Activated B cell treated with CpG ODN at 0.5 μM for 24 hours (primary cell): Measurements from ENCODE around the gene ORAI2. TPM values are rescaled to one million over a fixed set of nuclear protein-coding genes. Genes with fewer than 3 reads are reported as not detected.
A peak's percentile ranks its signal among the peaks of the same experiment; 100 is the strongest.
"Not testable (repeated sequence)": the region's sequence is repeated elsewhere in the genome, so short reads cannot be mapped to it uniquely, and the experiment has no call there.

ENCODE experiments used
- ATAC-seq: fragments of 200-7000 bp; cut with Tn5 transposase; one replicate; pipeline ENCODE4 v1.10.0; 2021; ENCODE audit warnings: low read depth, mild to moderate bottlenecking, moderate library complexity
- CTCF ChIA-PET: fragments of 350-600 bp; sonication (Branson Sonifier 250); formaldehyde crosslinking; loops from one replicate; lab custom pipeline; 2021; ENCODE audit warnings: antibody characterized with exemption; lab: Charles Lee
- POLR2A ChIA-PET: fragments of 350-600 bp; sonication (Branson Sonifier 250); formaldehyde crosslinking; loops from one replicate; lab custom pipeline; 2021; ENCODE audit warnings: antibody characterized with exemption; lab: Charles Lee
- DNase-seq: peaks from one replicate; pipeline ENCODE4 v3.0.0; 2022
- H3K27ac Mint-ChIP-seq: one replicate; pipeline ENCODE4 v1.8.0; 2020; ENCODE audit warnings: mixed read lengths
- H3K27me3 Mint-ChIP-seq: one replicate; pipeline ENCODE4 v1.8.0; 2021; ENCODE audit warnings: mixed read lengths
- H3K36me3 Mint-ChIP-seq: one replicate; pipeline ENCODE4 v1.8.0; 2021; ENCODE audit warnings: low read depth, mixed read lengths
- H3K4me1 Mint-ChIP-seq: one replicate; pipeline ENCODE4 v1.8.0; 2021; ENCODE audit warnings: mixed read lengths
- H3K4me3 Mint-ChIP-seq: one replicate; pipeline ENCODE4 v1.8.0; 2020; ENCODE audit warnings: mild to moderate bottlenecking, mixed read lengths
- H3K9me3 Mint-ChIP-seq: one replicate; pipeline ENCODE4 v1.8.0; 2020; ENCODE audit warnings: mixed read lengths
- intact Hi-C: fragments of 100-400 bp; cut with micrococcal nuclease; formaldehyde crosslinking; loops from one replicate; pipeline ENCODE4 v1.15.1; 2024
- total RNA-seq: library from RNA; stranded (reverse); gene quantifications from 2 replicates; pipeline ENCODE4 v1.2.3, GENCODE V29; 2022

Gene ORAI2
- total RNA-seq, 1 donor from 2014 or later = 184 TPM

DNA sequence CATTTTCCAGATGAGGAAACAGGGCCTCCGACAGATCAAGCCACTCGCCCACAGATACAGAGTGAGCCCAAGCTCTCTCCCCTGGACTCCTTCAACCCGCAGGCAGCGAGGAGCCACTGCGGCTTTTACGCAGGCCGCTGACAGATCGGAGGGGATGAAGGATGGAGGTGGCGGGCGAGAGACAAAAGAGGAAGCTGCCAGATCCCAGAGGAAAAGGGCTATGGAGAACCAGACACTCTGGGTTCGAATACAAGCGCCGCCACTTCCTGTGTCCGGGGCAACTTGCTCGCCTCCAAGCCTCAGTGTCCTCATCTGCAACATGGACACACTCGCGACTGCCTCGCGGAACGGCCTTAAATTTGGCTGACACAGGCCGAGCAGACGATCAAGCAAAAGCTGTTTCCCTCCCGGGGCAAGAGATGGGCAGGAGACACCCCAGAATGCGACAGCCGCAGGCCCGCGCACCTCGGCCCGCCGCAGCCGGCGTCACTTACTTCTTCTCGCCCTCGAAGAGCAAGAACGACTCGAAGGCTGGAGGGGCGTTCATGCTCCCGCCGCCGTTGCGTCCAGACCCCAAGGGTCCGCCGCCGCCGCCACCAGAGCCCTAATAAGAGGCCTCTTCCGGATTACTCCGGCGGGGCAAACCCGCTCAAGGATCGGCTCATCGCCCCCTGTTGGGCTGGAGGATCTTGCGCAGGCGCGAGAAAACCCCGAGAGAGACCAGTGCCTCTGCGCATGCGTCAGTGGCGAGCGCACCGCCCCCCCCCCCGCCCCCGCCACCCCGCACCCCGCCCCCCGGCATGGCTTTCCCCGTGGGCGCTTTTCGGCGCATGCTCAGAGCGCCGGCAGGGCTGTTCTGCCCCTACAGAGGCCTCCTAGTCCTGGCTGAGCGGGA lies 45.2 kb downstream of the ORAI2 start, which contains the start of gene POLR2J:
Gene POLR2J (minus strand): TSS at position 609 of the 895 bp plus-strand sequence. CDS start 62 bp downstream, at position 547.
- H3K36me3 Mint-ChIP-seq, CTCF ChIA-PET, H3K4me1 Mint-ChIP-seq, H3K27me3 Mint-ChIP-seq, intact Hi-C loops, POLR2A ChIA-PET, H3K9me3 Mint-ChIP-seq: not testable (repeated sequence)
- DNase-seq (peak; percentile 74), ATAC-seq (peak; percentile 94)
- Mint-ChIP-seq H3K4me3 (peak within 1 kb of the TSS; percentile 90), H3K27ac (peak within 1 kb of the TSS; percentile 86)

GRCh38 chr7:102479209-102479584 lies 45.8 kb downstream of the ORAI2 start:
- H3K27ac Mint-ChIP-seq, DNase-seq, intact Hi-C loops, H3K4me3 Mint-ChIP-seq, H3K9me3 Mint-ChIP-seq, POLR2A ChIA-PET, H3K27me3 Mint-ChIP-seq, H3K4me1 Mint-ChIP-seq, CTCF ChIA-PET, H3K36me3 Mint-ChIP-seq: not testable (repeated sequence)
- peak; percentile 12 for ATAC-seq

GRCh38 chr7:102479982-102480637 lies 46.7 kb downstream of the ORAI2 start:
- POLR2A ChIA-PET, H3K9me3 Mint-ChIP-seq, ATAC-seq, H3K27ac Mint-ChIP-seq, H3K36me3 Mint-ChIP-seq, H3K4me1 Mint-ChIP-seq, H3K4me3 Mint-ChIP-seq, CTCF ChIA-PET, H3K27me3 Mint-ChIP-seq, intact Hi-C loops: not testable (repeated sequence)
- DNase-seq = peak; percentile 31

DNA sequence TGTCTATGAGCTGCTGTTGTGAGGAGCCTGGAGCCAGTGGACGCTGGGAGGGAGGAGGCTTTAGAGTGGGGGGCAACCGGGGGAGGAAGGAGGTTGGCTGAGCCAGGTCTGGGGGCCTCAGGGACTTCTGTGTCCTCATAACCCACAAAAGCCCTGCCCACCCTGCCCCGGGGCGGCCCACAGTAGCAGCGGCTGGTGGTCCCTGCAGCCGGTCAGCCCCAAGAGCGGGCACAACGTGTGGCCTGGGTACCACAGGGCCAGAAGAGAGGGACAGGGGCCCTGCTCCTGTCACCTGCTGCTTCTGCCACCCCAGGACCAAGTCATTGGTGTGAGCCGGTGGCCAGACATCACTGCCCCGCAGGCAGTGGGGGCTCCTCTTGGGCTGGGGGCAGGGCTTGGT lies 48.6 kb downstream of the ORAI2 start:
- intact Hi-C loops, POLR2A ChIA-PET, H3K36me3 Mint-ChIP-seq, DNase-seq, CTCF ChIA-PET, H3K9me3 Mint-ChIP-seq, ATAC-seq, H3K27me3 Mint-ChIP-seq, H3K4me3 Mint-ChIP-seq, H3K4me1 Mint-ChIP-seq, H3K27ac Mint-ChIP-seq: not testable (repeated sequence)

- H3K4me3 Mint-ChIP-seq, H3K27me3 Mint-ChIP-seq, CTCF ChIA-PET, H3K27ac Mint-ChIP-seq, ATAC-seq, H3K9me3 Mint-ChIP-seq, POLR2A ChIA-PET, intact Hi-C loops, H3K36me3 Mint-ChIP-seq, DNase-seq, H3K4me1 Mint-ChIP-seq: not testable (repeated sequence)
Observed at GRCh38 chr7:102484317-102484716, 50.9 kb downstream of the ORAI2 start.

GRCh38 chr7:102490529-102491075 lies 57.2 kb downstream of the ORAI2 start:
- ATAC-seq (peak; percentile 49), DNase-seq (peak; percentile 61)
- H3K27ac Mint-ChIP-seq, H3K4me1 Mint-ChIP-seq, CTCF ChIA-PET, H3K9me3 Mint-ChIP-seq, intact Hi-C loops, H3K4me3 Mint-ChIP-seq, H3K27me3 Mint-ChIP-seq, POLR2A ChIA-PET, H3K36me3 Mint-ChIP-seq: not testable (repeated sequence)

GRCh38 chr7:102493220-102493935 lies 60.0 kb downstream of the ORAI2 start:
- H3K4me3 Mint-ChIP-seq, H3K9me3 Mint-ChIP-seq, H3K4me1 Mint-ChIP-seq, CTCF ChIA-PET, H3K27me3 Mint-ChIP-seq, H3K36me3 Mint-ChIP-seq, intact Hi-C loops, H3K27ac Mint-ChIP-seq, POLR2A ChIA-PET, DNase-seq: not testable (repeated sequence)
- peak; percentile 60 for ATAC-seq

DNA sequence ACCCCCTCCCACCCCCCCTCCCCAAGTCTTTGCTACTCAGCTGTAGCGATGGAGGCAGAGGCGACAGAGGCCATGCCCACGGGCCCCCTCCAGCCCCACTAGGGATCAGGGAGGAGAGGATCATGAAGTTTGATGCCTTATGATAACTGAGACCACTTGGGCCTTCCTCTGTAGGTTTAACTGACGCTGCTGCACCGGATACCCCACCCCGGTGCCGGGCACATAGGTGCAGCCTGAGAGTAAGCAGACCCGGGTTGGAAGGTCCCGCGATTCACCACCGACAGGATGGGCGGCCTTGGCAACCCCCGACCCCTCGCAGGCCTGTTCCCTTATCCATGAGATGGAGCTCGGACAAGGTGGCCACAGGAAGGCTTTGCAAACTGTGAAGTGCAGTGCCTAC lies 60.7 kb downstream of the ORAI2 start:
- POLR2A ChIA-PET, H3K36me3 Mint-ChIP-seq, CTCF ChIA-PET, intact Hi-C loops, H3K27ac Mint-ChIP-seq, H3K9me3 Mint-ChIP-seq, H3K4me3 Mint-ChIP-seq, H3K4me1 Mint-ChIP-seq, H3K27me3 Mint-ChIP-seq, DNase-seq: not testable (repeated sequence)
- ATAC-seq = peak; percentile 1

DNA sequence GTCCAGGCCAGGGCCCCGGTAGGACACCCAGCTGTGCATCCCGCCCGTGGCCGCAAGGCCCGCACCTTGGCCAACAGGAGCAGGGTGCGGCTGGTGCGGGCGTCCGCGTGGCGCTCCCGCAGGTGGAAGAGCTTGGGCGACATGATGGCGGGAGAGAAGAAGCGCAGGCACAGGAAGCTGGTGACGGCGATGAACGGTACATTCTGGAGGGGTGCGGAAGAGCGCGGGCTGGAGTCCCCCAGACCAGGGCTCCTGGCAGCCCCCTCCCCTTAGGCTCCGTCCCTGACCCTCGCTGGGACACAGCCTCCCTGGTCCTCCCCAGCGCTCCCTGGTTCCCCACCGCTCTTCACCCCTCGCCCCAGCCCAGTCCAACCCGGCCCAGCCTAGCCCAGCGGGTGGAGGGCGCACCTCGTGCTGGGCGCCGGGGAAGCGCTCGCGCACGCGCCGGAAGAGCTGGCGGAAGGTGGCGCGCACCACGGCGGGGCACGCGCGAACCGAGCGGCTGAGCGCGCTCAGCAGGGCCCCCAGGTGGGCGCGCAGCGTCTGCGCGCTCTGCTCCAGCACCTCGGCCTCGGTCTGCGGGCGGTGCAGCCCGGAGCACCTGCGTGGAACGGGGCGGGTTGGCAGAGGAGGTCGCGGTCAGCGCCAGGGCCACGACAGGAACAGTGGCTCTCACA lies 61.2 kb downstream of the ORAI2 start:
- H3K36me3 Mint-ChIP-seq, H3K9me3 Mint-ChIP-seq, H3K4me3 Mint-ChIP-seq, intact Hi-C loops, CTCF ChIA-PET, POLR2A ChIA-PET, H3K27me3 Mint-ChIP-seq, H3K27ac Mint-ChIP-seq, DNase-seq, H3K4me1 Mint-ChIP-seq: not testable (repeated sequence)
- ATAC-seq = peak; percentile 77

DNA sequence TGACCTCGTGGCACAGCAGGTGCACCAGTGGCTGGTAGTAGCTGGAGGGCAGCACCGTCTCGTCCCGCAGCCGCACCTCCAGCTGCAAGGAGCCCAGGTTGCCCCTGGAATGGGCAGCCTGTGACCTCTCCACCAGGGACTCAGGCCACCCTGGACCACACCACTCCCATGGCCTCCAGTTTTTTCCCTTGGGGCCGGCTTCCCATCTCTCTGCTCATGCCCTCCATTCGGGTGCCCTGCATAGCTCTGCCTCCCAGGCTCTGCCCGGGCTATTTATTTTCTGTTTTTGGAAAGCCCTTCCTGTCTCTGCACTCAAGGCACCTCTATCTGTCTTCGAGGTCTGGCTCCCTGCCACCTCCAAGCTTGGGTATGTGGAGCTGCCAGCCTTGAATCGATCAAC lies 63.5 kb downstream of the ORAI2 start:
- H3K27me3 Mint-ChIP-seq, H3K9me3 Mint-ChIP-seq, intact Hi-C loops, POLR2A ChIA-PET, H3K4me3 Mint-ChIP-seq, ATAC-seq, CTCF ChIA-PET, H3K27ac Mint-ChIP-seq, H3K4me1 Mint-ChIP-seq, H3K36me3 Mint-ChIP-seq, DNase-seq: not testable (repeated sequence)

DNA sequence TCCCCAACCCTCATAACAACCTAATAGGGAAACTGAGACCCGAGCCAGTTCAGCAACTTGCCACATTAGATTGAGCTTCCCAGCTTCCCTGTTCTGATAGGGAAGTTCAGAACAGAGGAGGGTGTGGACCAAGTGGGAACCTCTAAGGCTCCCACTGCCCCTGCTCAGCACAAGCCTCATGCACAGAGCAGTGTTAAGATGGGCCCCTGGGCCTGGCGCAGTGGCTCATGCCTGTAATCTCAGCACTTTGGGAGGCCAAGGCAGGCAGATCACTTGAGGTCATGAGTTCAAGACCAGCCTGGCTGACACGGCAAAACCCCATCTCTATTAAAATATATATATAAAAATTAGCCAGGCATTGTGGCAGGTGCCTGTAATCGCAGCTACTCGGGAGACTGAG lies 63.9 kb downstream of the ORAI2 start:
- intact Hi-C loops, H3K27ac Mint-ChIP-seq, DNase-seq, CTCF ChIA-PET, H3K9me3 Mint-ChIP-seq, H3K27me3 Mint-ChIP-seq, H3K36me3 Mint-ChIP-seq, POLR2A ChIA-PET, H3K4me1 Mint-ChIP-seq, H3K4me3 Mint-ChIP-seq, ATAC-seq: not testable (repeated sequence)
